Small intestine (tissue), 7 donors: ENCODE measurements around the gene KCNK15. TPM values are rescaled to one million over a fixed set of nuclear protein-coding genes. Genes with fewer than 3 reads are reported as not detected.

Experiments used
- DNase-seq, 2 donors: peaks; one replicate each; pipeline versions ENCODE4 v3.0.0 to v3.0.0-alpha.2; 2013
- FAIRE-seq: peaks from 2 replicates; lab custom pipeline; 2012; peaks lifted over from hg19 to GRCh38; lab: Jason Lieb, UNC
- H3K27ac ChIP-seq, 3 donors: one replicate each; pipeline ENCODE4 v1.5.1; 2013; ENCODE audit warnings: low read length in 2 of 3, mild to moderate bottlenecking in 2 of 3, control low read depth in 1 of 3, inconsistent platforms in 1 of 3, low read depth in 1 of 3, moderate library complexity in 1 of 3
- H3K27me3 ChIP-seq, 3 donors: one replicate each; pipeline ENCODE4 v1.6.1; 2013; ENCODE audit warnings: low read length in 3 of 3, inconsistent platforms in 1 of 3; ENCODE audit not compliant: control insufficient read depth in 3 of 3, insufficient read depth in 3 of 3
- H3K36me3 ChIP-seq, 3 donors: one replicate each; pipeline ENCODE4 v1.6.1; 2013; ENCODE audit warnings: low read length in 3 of 3, inconsistent platforms in 1 of 3, low read depth in 1 of 3, mild to moderate bottlenecking in 1 of 3, moderate library complexity in 1 of 3; ENCODE audit not compliant: control insufficient read depth in 3 of 3, insufficient read depth in 2 of 3
- H3K4me1 ChIP-seq, 3 donors: one replicate each; pipeline ENCODE4 v1.6.1; 2013; ENCODE audit warnings: low read length in 2 of 3, inconsistent platforms in 1 of 3, low read depth in 1 of 3, mild to moderate bottlenecking in 1 of 3, moderate library complexity in 1 of 3; ENCODE audit not compliant: control insufficient read depth in 3 of 3, insufficient read depth in 2 of 3
- H3K4me3 ChIP-seq, 3 donors: one replicate each; pipeline ENCODE4 v1.5.1; 2013; ENCODE audit warnings: low read length in 3 of 3, control low read depth in 1 of 3, inconsistent platforms in 1 of 3, low read depth in 1 of 3, mild to moderate bottlenecking in 1 of 3, moderate library complexity in 1 of 3
- H3K9me3 ChIP-seq, 2 donors: one replicate each; pipeline ENCODE4 v1.6.1; 2013; ENCODE audit warnings: low read depth in 1 of 2, low read length in 1 of 2; ENCODE audit not compliant: control insufficient read depth in 2 of 2, insufficient read depth in 1 of 2
- WGBS, 3 donors: extraction: QIAGEN DNeasy Blood & Tissue Kit; methylation state at CpG; one replicate each; pipeline ENCODE4 v1.1.7; 2013; 5-methylcytosine and 5-hydroxymethylcytosine counted together
- polyA plus RNA-seq, 4 donors: library from polyadenylated mRNA; stranded (reverse) in 3 of 4; unstranded in 1 of 4; fragments of 200-250 nt in 3 of 4; fragments of 120-200 nt in 1 of 4; gene quantifications; one replicate each; pipeline versions ENCODE4 v1.2.1 to v1.2.3, GENCODE V29; 2013
- donor health status: healthy with polysubstance abuse.
- donor health status: control.
- donor health status: control.
- donor health status: Bipolar disorder and iron deficiency.
- donor health status: healthy.

Gene KCNK15
- polyA plus RNA-seq, 4 donors = 0.35 to 0.67 TPM; not detected in 2

- WGBS, 3 donors = 53 to 59% (median 55%) methylated on average over 4 of the region's 4 CpGs
- no peak overlapping the region for H3K4me3 ChIP-seq
- DNase-seq (no peak), FAIRE-seq (no peak)
- no peak overlapping the region for H3K27ac ChIP-seq
- peaks cover 0 to 6% (median 0%) of the 10 kb centered on the region in 3 donors for H3K27me3 ChIP-seq
- H3K9me3 ChIP-seq = no peaks in the 10 kb centered on the region
- no peaks in the 10 kb centered on the region for H3K4me1 ChIP-seq
- H3K36me3 ChIP-seq = peaks cover 0 to 14% (median 0%) of the 10 kb centered on the region in 3 donors
Observed at GRCh38 chr20:44765091-44765490, 19.4 kb downstream of the KCNK15 start.

DNA sequence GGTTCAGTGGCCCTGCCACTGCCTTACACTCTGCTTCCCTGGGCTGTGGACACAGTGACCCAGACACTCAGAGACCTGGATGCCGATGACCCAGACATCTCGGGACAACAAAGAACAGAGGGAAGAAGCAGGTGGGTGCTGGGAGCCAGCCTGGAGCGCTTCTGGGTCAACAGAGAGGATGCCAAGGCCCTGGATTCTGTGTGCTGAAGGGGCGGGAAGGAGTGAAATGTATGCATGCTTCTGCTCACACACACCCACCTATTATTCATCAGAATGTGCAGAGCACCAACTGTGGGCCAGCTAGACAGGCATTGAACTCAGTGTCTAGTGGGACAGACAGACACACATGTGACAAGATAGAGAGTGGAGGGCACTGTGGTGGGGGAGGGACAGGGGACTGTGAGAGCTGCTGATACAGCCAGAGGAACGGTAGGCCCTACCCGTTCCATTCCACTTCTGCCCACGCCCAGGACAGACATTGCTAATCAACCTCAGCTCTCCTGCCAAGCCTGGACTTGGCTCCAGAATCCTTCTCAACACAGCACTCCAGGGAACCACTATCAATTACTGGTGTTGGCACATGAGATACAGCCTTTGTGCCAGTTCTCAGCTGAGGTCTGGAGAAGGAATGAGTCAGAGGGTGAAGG is 20.2 kb downstream of the KCNK15 start:
- Histone ChIP-seq H3K36me3 (peaks cover 0 to 14% (median 0%) of the 10 kb centered on the region in 3 donors), H3K9me3 (no peaks in the 10 kb centered on the region), H3K27ac (no peak overlapping the region), H3K4me3 (no peak overlapping the region), H3K4me1 (no peaks in the 10 kb centered on the region), H3K27me3 (peaks cover 0 to 6% (median 0%) of the 10 kb centered on the region in 3 donors)
- FAIRE-seq = no peak
- DNase-seq = no peak
- 41 to 56% (median 45%) methylated on average over 7 of the region's 7 CpGs for WGBS, 3 donors

DNA sequence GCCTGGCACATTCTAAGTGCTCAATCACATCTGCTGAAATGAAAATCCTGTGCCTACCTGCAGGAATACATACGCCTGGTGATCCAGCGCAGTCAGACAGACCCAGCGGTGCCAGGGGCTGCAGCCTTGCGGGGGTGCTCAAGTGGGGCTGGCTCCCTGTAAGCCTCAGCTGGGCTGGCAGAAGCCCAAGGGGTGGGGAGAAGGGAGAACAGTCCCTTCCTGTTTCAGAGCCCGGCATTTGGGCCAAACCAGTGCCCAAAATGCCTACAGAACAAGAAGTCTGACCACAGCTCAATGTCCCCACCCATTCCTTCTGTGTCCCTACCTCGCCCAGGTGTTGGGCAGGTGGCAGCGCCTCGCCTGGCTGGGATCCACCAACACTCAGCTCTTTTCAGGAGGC is 22.6 kb downstream of the KCNK15 start:
- FAIRE-seq (no peak), DNase-seq (no peak)
- H3K4me1 ChIP-seq = no peaks in the 10 kb centered on the region
- H3K27ac ChIP-seq = no peak overlapping the region
- 53 to 70% (median 67%) methylated on average over 6 to 8 of the region's 8 CpGs for WGBS, 3 donors
- no peaks in the 10 kb centered on the region for H3K9me3 ChIP-seq
- peaks cover 0 to 16% (median 0%) of the 10 kb centered on the region in 3 donors for H3K27me3 ChIP-seq
- H3K4me3 ChIP-seq = no peak overlapping the region
- peaks cover 0 to 12% (median 0%) of the 10 kb centered on the region in 3 donors for H3K36me3 ChIP-seq

GRCh38 chr20:44768854-44769480 is 23.3 kb downstream of the KCNK15 start:
- Histone ChIP-seq H3K36me3 (peaks cover 0 to 12% (median 0%) of the 10 kb centered on the region in 3 donors), H3K9me3 (no peaks in the 10 kb centered on the region), H3K4me3 (no peak overlapping the region), H3K27ac (no peak overlapping the region), H3K4me1 (no peaks in the 10 kb centered on the region), H3K27me3 (peaks cover 0 to 17% (median 0%) of the 10 kb centered on the region in 3 donors)
- FAIRE-seq (no peak), DNase-seq (no peak)
- 29 to 48% (median 31%) methylated on average over 5 of the region's 5 CpGs for WGBS, 3 donors

- Histone ChIP-seq H3K4me1 (no peaks in the 10 kb centered on the region), H3K9me3 (no peaks in the 10 kb centered on the region), H3K36me3 (peaks cover 0 to 12% (median 0%) of the 10 kb centered on the region in 3 donors), H3K27ac (no peak overlapping the region), H3K4me3 (no peak overlapping the region), H3K27me3 (peaks cover 0 to 19% (median 0%) of the 10 kb centered on the region in 3 donors)
- no peak for FAIRE-seq
- DNase-seq = no peak
- WGBS, 3 donors = 56 to 62% (median 58%) methylated on average over 5 of the region's 5 CpGs
Observed at GRCh38 chr20:44769481-44769863, 23.8 kb downstream of the KCNK15 start.

DNA sequence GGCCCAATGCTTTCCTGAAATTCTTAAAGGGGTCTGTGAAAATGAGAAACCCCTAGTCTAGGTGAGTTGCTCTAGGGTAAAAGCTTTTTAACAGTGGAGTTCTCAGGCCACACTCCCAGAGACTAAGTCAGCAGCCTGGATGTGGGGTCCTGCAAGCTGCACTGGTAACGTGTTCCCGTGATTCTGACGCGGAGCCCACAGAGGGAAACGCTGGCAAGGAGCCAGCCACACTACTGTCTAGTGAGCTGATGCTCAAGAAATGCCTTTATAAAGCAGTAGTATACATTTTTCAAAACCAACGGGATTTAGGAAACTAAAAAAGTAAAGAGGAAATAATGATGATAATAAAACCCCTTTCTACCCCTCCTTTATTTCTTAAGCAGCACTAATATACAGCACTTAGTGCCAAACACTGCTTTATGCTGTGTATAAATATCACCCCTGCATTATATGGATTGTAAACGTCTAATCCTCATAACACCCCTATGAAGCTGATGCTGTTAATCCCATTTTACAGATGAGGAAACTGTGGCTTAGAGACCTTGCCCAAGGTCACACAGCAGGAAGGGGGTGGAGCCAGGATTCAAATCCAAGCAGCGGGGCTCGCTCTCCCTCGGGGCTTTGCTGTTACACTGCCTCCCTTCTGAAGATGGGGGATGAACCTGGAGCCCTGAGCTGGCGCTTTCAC is 25.0 kb downstream of the KCNK15 start:
- H3K27ac ChIP-seq = no peak overlapping the region
- no peaks in the 10 kb centered on the region for H3K4me1 ChIP-seq
- H3K36me3 ChIP-seq = peaks cover 0 to 12% (median 0%) of the 10 kb centered on the region in 3 donors
- no peak overlapping the region for H3K4me3 ChIP-seq
- DNase-seq = no peak
- no peak for FAIRE-seq
- H3K9me3 ChIP-seq = no peaks in the 10 kb centered on the region
- 61 to 72% (median 64%) methylated on average over 11 of the region's 11 CpGs for WGBS, 3 donors
- peaks cover 0 to 19% (median 0%) of the 10 kb centered on the region in 3 donors for H3K27me3 ChIP-seq

DNA sequence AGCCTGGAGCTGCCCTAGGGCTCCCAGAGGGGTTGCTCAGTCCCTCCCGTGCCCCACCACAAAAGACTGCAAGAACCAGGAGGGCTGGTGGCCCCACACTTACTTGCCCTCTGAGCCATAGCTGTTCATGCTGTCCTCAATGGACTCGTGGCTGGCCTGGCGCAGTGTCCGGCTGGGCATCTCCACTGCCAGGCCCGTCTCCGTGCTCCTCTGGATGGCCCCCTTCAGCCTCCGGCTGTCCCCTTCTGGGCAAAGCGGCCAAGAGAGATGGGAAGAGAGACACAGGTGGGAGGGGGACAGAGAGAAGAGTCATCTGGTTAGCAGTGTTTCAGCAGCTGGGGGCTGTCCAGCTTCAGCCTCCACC is 25.5 kb downstream of the KCNK15 start:
- peaks cover 0 to 19% (median 0%) of the 10 kb centered on the region in 3 donors for H3K27me3 ChIP-seq
- WGBS, 3 donors = 88% methylated on average over 8 of the region's 8 CpGs
- H3K4me3 ChIP-seq = no peak overlapping the region
- H3K36me3 ChIP-seq = peaks cover 0 to 12% (median 0%) of the 10 kb centered on the region in 3 donors
- no peaks in the 10 kb centered on the region for H3K4me1 ChIP-seq
- H3K9me3 ChIP-seq = no peaks in the 10 kb centered on the region
- H3K27ac ChIP-seq = no peak overlapping the region
- DNase-seq (no peak), FAIRE-seq (no peak)

DNA sequence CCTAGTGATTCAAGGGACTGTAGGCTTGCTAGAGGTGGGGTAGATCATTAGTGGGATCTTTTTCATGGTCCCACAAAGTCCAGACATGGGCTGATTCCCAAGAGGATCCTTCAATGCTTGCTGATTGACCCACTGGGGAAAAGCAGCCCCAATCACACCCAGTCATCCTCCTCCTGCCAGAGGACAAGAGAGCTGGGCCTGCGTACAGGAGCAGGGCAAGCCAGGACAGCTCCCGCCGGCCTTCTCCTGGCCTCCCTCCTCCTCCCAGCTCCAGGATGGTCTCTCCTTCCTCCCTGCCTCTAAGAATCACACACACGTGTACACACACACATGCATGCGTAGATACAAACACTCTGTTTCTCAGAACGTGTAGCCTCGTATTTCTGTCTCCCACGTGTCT is 27.0 kb downstream of the KCNK15 start:
- H3K27ac ChIP-seq = no peak overlapping the region
- H3K27me3 ChIP-seq = peaks cover 0 to 19% (median 0%) of the 10 kb centered on the region in 3 donors
- H3K9me3 ChIP-seq = no peaks in the 10 kb centered on the region
- no peak for DNase-seq
- no peaks in the 10 kb centered on the region for H3K4me1 ChIP-seq
- FAIRE-seq = no peak
- WGBS, 3 donors = 63 to 74% (median 67%) methylated on average over 8 of the region's 8 CpGs
- H3K36me3 ChIP-seq = peaks cover 0 to 10% (median 0%) of the 10 kb centered on the region in 3 donors
- H3K4me3 ChIP-seq = no peak overlapping the region
